ENCODE results near the gene FLII. TPM values are rescaled to one million over a fixed set of nuclear protein-coding genes. Genes with fewer than 3 reads are reported as not detected.
A peak's percentile ranks its signal among the peaks of the same experiment; 100 is the strongest.

Gene FLII
- total RNA-seq, 1 experiment from 2014 or later = 430 TPM

GRCh38 chr17:18235743-18236256, 22.7 kb downstream of the FLII start:
- H4K20me1 ChIP-seq (ENCODE audit: insufficient read depth) = no peaks in the 10 kb centered on the region
- H3K4me1 ChIP-seq (replicated peaks; ENCODE audit: insufficient read depth) = peaks cover 17% of the 10 kb centered on the region
- ChIA-PET POLR2A (ENCODE audit: unreplicated experiment) (interaction anchor here (0.6 to 1.1 kb wide), 6 partner anchors 12 to 151 kb away, joined by 4 to 15 read pairs (median 6); no protein-coding TSS in a partner anchor), CTCF (interaction anchor here (0.6 to 1.0 kb wide), 5 partner anchors 10 to 22 kb away, joined by 3 to 18 read pairs (median 5); partner anchors contain the start of gene LLGL1)
- peak overlapping the region; percentile 46 for H3K27ac ChIP-seq
- no peaks in the 10 kb centered on the region for H3K79me2 ChIP-seq (ENCODE audit: low read depth)
- DNase-seq = peak; percentile 75 to 90
- H3K9me3 ChIP-seq (ENCODE audit: insufficient read depth, low read depth) = no peaks in the 10 kb centered on the region
- H3K9me2 ChIP-seq (ENCODE audit: insufficient read depth) = no peaks in the 10 kb centered on the region
- intact Hi-C loops (cut with micrococcal nuclease; ENCODE audit: unreplicated experiment) = no loop called here
- H3K36me3 ChIP-seq (ENCODE audit: low read depth) = no peaks in the 10 kb centered on the region
- H3K4me3 ChIP-seq = no peak overlapping the region
- peak overlapping the region; percentile 46 for H3K4me2 ChIP-seq
- peaks cover 7% of the 10 kb centered on the region; the same call in 1 of the 2 replicates for H3F3A ChIP-seq (ENCODE audit: insufficient read depth, low read depth)
- TF ChIP-seq, protein P1, sequence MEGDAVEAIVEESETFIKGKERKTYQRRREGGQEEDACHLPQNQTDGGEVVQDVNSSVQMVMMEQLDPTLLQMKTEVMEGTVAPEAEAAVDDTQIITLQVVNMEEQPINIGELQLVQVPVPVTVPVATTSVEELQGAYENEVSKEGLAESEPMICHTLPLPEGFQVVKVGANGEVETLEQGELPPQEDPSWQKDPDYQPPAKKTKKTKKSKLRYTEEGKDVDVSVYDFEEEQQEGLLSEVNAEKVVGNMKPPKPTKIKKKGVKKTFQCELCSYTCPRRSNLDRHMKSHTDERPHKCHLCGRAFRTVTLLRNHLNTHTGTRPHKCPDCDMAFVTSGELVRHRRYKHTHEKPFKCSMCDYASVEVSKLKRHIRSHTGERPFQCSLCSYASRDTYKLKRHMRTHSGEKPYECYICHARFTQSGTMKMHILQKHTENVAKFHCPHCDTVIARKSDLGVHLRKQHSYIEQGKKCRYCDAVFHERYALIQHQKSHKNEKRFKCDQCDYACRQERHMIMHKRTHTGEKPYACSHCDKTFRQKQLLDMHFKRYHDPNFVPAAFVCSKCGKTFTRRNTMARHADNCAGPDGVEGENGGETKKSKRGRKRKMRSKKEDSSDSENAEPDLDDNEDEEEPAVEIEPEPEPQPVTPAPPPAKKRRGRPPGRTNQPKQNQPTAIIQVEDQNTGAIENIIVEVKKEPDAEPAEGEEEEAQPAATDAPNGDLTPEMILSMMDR (conservative IDR thresholded peaks at IDR 0.05) = no peak
- TF ChIP-seq EZH2 (IDR thresholded peaks at IDR 0.05; ENCODE audit: low read depth) = no peak
- H3K27me3 ChIP-seq (ENCODE audit: insufficient read depth, low read depth) = no peaks in the 10 kb centered on the region
- H2AFZ ChIP-seq = no peak overlapping the region
- BruUV-seq (replicated peaks) = no TSS peak

GRCh38 chr17:18234853-18235380, 23.6 kb downstream of the FLII start:
- Histone ChIP-seq H3K27ac (peak overlapping the region; percentile 46), H3K27me3 (ENCODE audit: insufficient read depth, low read depth) (no peaks in the 10 kb centered on the region), H3K36me3 (ENCODE audit: low read depth) (no peaks in the 10 kb centered on the region), H2AFZ (no peak overlapping the region), H3K4me2 (peak overlapping the region; percentile 46), H3F3A (ENCODE audit: insufficient read depth, low read depth) (peaks cover 7% of the 10 kb centered on the region; the same call in 1 of the 2 replicates), H3K9me2 (ENCODE audit: insufficient read depth) (no peaks in the 10 kb centered on the region), H3K4me3 (no peak overlapping the region), H3K9me3 (ENCODE audit: insufficient read depth, low read depth) (no peaks in the 10 kb centered on the region), H3K4me1 (replicated peaks; ENCODE audit: insufficient read depth) (peaks cover 17% of the 10 kb centered on the region), H4K20me1 (ENCODE audit: insufficient read depth) (0 out of 2 replicates have a peak, but pooled peaks cover 3% of the 10 kb centered on the region), H3K79me2 (ENCODE audit: low read depth) (no peaks in the 10 kb centered on the region)
- TF ChIP-seq, protein P1 (conservative IDR thresholded peaks at IDR 0.05) = no peak
- TF ChIP-seq EZH2 (IDR thresholded peaks at IDR 0.05; ENCODE audit: low read depth) = no peak
- ChIA-PET CTCF (no interaction called here), POLR2A (ENCODE audit: unreplicated experiment) (interaction anchor here (0.6 kb wide), 2 partner anchors 34 to 55 kb away, joined by 4 to 15 read pairs; no protein-coding TSS in a partner anchor)
- no TSS peak for BruUV-seq (replicated peaks)
- intact Hi-C loops (cut with micrococcal nuclease; ENCODE audit: unreplicated experiment) = no loop called here
- no peak for DNase-seq

DNA sequence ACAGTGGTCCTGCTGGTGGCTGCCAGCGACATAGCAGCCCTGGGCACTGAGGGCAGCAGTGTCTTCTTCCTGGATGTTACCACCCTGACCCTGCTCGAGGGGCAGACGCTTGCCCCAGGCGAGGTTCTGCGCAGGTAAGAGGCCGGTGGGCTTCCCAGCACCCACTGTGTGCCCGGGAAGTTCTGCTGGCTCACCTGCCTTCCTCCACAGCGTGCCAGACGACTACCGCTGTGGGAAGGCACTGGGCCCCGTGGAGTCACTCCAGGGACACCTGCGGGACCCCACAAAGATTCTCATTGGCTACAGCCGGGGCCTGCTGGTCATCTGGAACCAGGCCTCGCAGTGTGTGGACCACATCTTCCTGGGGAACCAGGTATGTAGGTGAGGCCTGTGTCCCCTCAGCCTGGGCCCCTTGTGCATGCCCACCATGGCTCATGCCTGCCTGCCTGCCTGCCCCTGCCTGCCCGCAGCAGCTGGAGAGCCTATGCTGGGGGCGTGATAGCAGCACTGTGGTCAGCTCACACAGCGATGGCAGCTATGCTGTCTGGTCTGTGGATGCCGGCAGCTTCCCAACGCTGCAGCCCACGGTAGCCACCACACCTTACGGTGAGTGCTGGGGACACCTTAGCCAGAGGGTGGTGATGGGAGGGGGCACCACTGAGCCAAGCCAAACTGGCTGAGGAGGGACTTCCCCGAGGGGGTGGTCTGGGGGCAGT, 24.6 kb downstream of the FLII start:
- CTCF ChIA-PET = no interaction called here
- H3K9me3 ChIP-seq (ENCODE audit: insufficient read depth, low read depth) = no peaks in the 10 kb centered on the region
- no TSS peak for BruUV-seq (replicated peaks)

More for the DNA sequence above, 24.6 kb downstream of the FLII start:
- Histone ChIP-seq H3K9me2 (ENCODE audit: insufficient read depth) (no peaks in the 10 kb centered on the region), H3K79me2 (ENCODE audit: low read depth) (no peaks in the 10 kb centered on the region), H3K4me2 (no peak overlapping the region), H3K36me3 (ENCODE audit: low read depth) (no peaks in the 10 kb centered on the region), H4K20me1 (ENCODE audit: insufficient read depth) (0 out of 2 replicates have a peak, but pooled peaks cover 3% of the 10 kb centered on the region), H3K27me3 (ENCODE audit: insufficient read depth, low read depth) (no peaks in the 10 kb centered on the region), H3K27ac (no peak overlapping the region), H2AFZ (no peak overlapping the region), H3F3A (ENCODE audit: insufficient read depth, low read depth) (peaks cover 7% of the 10 kb centered on the region; the same call in 1 of the 2 replicates), H3K4me1 (replicated peaks; ENCODE audit: insufficient read depth) (peaks cover 17% of the 10 kb centered on the region), H3K4me3 (no peak overlapping the region)
- intact Hi-C loops (cut with micrococcal nuclease; ENCODE audit: unreplicated experiment) = no loop called here
- POLR2A ChIA-PET (ENCODE audit: unreplicated experiment) = no interaction called here
- TF ChIP-seq, protein P1 (conservative IDR thresholded peaks at IDR 0.05) = no peak
- no peak for TF ChIP-seq EZH2 (IDR thresholded peaks at IDR 0.05; ENCODE audit: low read depth)
- DNase-seq = no peak
